ENCODE data around the gene FAF1. TPM values are rescaled to one million over a fixed set of nuclear protein-coding genes. Genes with fewer than 3 reads are reported as not detected.

FAF1 gene
- total RNA-seq, 2 donors from 2014 or later, result 17.8 to 27.5 TPM

DNA sequence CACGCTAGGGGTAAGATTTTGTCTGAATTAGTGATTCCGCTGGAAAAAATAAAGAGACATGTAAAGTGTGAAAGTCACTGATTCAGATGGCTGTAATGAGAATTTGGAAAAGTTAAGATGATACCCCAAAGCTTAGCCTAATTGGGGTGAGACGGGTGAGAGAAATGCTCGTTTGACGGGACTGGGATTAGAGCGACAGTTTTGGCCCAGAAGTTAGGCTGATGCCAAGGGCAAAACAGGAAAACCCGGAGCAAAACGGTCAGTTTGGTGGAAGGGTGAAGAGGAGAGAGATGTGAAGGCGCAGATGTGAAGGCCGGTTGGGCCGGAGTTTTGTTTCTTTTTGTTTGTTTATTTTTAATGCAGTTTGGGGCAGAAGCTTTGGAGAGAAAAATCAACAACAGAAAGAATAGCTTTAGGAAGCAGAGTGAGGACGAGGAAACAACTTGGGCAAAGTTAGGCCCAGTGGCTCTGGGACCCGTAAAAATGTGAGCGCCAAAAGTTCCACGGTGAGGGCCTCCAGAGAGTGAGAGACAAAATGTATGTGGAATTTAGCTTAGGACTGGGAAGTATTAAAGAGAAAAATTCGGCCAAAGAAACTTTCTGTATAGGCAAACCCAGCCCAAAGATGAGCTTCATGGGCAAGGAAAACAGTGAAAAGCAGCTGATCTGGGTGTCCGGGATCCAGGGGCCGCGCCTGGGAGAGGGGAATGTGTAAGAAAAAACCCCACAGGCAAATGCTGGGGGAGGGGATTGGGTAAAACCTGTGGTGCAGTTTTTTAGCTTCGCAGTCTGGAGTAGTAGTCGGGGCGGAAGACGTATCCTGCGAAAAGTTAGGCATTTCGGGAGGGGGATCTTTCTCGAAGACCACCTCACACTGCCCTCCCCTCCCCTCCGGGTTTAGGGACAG, 538.0 kb downstream of the FAF1 start:
- ATAC-seq (no peak), DNase-seq (no peak)
- WGBS, 2 donors, result 24 to 30% methylated on average over 27 of the region's 27 CpGs
- peaks cover 59% of the 10 kb centered on the region for H3K4me1 ChIP-seq
- no peaks in the 10 kb centered on the region for H3K36me3 ChIP-seq (replicated peaks in 1 of 2; ENCODE audit: insufficient read depth in 1 of 2, low read depth in 2 of 2)
- H3K27me3 ChIP-seq, result peaks cover 2 to 77% of the 10 kb centered on the region in 2 donors
- H3K4me3 ChIP-seq, result no peak overlapping the region
- TF ChIP-seq POLR2A (IDR thresholded peaks at IDR 0.05), result no peak
- TF ChIP-seq, protein P1, sequence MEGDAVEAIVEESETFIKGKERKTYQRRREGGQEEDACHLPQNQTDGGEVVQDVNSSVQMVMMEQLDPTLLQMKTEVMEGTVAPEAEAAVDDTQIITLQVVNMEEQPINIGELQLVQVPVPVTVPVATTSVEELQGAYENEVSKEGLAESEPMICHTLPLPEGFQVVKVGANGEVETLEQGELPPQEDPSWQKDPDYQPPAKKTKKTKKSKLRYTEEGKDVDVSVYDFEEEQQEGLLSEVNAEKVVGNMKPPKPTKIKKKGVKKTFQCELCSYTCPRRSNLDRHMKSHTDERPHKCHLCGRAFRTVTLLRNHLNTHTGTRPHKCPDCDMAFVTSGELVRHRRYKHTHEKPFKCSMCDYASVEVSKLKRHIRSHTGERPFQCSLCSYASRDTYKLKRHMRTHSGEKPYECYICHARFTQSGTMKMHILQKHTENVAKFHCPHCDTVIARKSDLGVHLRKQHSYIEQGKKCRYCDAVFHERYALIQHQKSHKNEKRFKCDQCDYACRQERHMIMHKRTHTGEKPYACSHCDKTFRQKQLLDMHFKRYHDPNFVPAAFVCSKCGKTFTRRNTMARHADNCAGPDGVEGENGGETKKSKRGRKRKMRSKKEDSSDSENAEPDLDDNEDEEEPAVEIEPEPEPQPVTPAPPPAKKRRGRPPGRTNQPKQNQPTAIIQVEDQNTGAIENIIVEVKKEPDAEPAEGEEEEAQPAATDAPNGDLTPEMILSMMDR (IDR thresholded peaks at IDR 0.05), result no peak
- intact Hi-C loops (cut with DNase I), result no loop called here
- H3K9me3 ChIP-seq, result no peaks in the 10 kb centered on the region
- no peak overlapping the region for H3K27ac ChIP-seq

DNA sequence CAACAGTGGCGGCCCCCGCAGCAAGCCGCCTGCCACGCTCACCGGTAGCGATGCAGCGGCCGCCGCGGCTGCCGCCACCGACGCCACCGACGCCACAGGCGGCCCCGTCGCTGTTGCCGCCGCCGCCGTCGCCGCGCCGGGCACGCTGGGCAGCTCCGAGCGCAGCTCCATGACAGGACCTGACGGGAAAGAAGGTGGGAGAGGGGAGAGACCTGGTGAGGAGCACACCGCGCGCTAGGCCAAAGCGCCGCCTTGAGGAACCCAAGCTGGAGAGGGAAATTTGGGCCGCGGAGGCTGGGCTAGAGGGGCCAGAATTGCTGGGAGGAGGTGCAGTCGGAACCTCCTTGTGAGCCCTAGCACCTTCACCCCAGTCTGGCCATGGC, 538.7 kb downstream of the FAF1 start:
- Histone ChIP-seq H3K36me3 (replicated peaks in 1 of 2; ENCODE audit: insufficient read depth in 1 of 2, low read depth in 2 of 2) (no peaks in the 10 kb centered on the region), H3K4me3 (no peak overlapping the region), H3K27ac (no peak overlapping the region), H3K9me3 (no peaks in the 10 kb centered on the region), H3K27me3 (peaks cover 2 to 82% of the 10 kb centered on the region in 2 donors), H3K4me1 (peaks cover 59% of the 10 kb centered on the region)
- TF ChIP-seq, protein P1 (IDR thresholded peaks at IDR 0.05), result no peak
- no peak for TF ChIP-seq POLR2A (IDR thresholded peaks at IDR 0.05)
- no peak for ATAC-seq
- no peak for DNase-seq
- intact Hi-C loops (cut with DNase I), result no loop called here
- 5 to 15% methylated on average over 9 to 37 of the region's 38 CpGs for WGBS, 2 donors

DNA sequence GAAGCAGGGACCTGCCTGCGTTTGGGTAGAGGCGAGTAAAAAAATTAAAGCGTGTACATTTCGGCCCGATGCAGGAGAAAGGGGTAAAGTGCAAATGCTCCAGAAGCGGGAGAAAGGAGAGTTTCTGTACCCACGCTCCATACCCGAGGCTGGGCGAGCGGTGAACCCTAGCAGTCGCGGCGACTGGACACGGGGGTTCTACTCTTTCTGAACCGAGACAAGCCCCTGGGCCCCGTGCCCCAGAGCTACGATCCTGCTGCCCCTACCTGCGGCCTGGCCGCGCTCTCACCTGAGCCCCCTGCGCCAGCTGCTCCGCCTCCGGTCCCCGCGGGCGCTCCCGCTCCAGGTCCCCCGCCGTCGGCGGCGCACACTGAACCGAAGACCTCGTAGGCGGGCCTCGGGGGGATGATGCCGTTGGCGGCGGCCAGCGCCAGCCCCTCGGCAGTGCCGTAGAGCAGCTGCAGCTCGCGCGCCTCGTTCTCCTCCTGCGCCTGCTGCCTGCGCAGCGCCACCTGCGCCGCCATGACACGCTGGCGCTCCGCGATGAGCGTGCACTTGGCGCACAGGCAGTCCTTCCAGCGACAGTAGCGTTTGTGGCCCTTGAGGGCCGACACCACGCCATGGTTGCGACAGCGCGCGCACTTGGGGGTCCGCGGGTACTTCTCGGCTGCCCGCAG, 539.2 kb downstream of the FAF1 start:
- H3K27ac ChIP-seq, result no peak overlapping the region
- no peak for DNase-seq
- no peak for ATAC-seq
- no peak overlapping the region for H3K4me3 ChIP-seq
- H3K9me3 ChIP-seq, result no peaks in the 10 kb centered on the region
- intact Hi-C loops (cut with DNase I), result no loop called here
- H3K4me1 ChIP-seq, result peaks cover 58% of the 10 kb centered on the region
- TF ChIP-seq POLR2A (IDR thresholded peaks at IDR 0.05), result no peak
- TF ChIP-seq, protein P1 (IDR thresholded peaks at IDR 0.05), result no peak
- peaks cover 2 to 87% of the 10 kb centered on the region in 2 donors for H3K27me3 ChIP-seq
- H3K36me3 ChIP-seq (replicated peaks in 1 of 2; ENCODE audit: insufficient read depth in 1 of 2, low read depth in 2 of 2), result no peaks in the 10 kb centered on the region
- 6 to 9% methylated on average over 17 to 69 of the region's 69 CpGs for WGBS, 2 donors

DNA sequence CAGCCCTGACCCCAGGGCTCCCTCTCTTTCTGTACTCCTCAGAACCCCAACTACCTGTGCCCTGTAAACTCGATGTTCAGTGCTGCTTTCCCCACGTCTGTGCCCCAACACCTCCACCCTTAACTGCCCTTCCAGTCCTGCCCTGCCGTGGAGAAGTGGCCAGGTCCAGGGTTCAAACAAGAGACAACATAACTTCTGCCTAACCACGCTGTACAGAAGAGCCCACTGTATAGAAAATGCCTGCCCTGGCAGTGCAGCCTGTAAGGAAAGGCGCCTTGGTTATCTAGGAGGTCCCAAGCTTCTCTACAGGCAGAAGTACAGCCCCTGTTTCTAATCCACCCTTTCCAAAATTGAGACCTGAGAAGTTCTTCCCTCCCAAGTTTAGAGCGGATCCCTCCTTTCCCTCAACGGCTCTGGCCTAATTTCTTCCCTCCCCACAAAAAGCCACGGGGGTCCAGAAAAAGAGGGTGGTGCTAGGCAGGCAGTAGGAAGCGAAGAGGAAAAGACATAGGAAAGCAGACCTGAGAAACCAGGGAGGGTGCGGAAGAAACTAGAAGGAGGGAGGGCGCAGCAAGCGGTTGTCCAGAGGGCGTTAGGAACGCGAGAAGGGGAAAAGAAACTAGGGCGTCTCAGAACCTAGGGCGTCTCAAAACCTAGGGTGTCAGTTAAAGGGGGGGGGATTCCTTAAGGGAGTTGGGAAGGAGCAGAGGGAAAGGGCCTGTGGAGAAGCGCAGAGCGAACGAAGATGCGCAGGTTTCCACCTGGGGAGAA, 540.0 kb downstream of the FAF1 start:
- no peaks in the 10 kb centered on the region for H3K9me3 ChIP-seq
- no peak for TF ChIP-seq POLR2A (IDR thresholded peaks at IDR 0.05)
- TF ChIP-seq, protein P1 (IDR thresholded peaks at IDR 0.05), result no peak
- no peak overlapping the region for H3K4me3 ChIP-seq
- intact Hi-C loops (cut with DNase I), result no loop called here
- peaks cover 2 to 87% of the 10 kb centered on the region in 2 donors for H3K27me3 ChIP-seq
- DNase-seq (no peak), ATAC-seq (no peak)
- WGBS, 2 donors, result 19 to 29% methylated on average over 21 of the region's 21 CpGs
- peaks cover 51% of the 10 kb centered on the region for H3K4me1 ChIP-seq
- no peaks in the 10 kb centered on the region for H3K36me3 ChIP-seq (replicated peaks in 1 of 2; ENCODE audit: insufficient read depth in 1 of 2, low read depth in 2 of 2)
- no peak overlapping the region for H3K27ac ChIP-seq
